SW 1271 (cell line): ENCODE data around the gene PCDH17.

ENCODE experiments used
- DNase-seq, 2 experiments: peaks; one replicate each; lab custom pipeline; 2025; lab: John Stamatoyannopoulos, UW

PCDH17 gene

GRCh38 chr13:57739089-57739488 lies 107.5 kb downstream of the PCDH17 start:
- DNase-seq: no peak

- no peak for DNase-seq
Measured at GRCh38 chr13:57739543-57740190, 108.1 kb downstream of the PCDH17 start.

- no peak for DNase-seq
Measured at GRCh38 chr13:57740719-57741118, 109.2 kb downstream of the PCDH17 start.

- DNase-seq: no peak
Measured at GRCh38 chr13:57748096-57748495, 116.6 kb downstream of the PCDH17 start.

- DNase-seq: no peak
Measured at GRCh38 chr13:57760951-57761350, 129.4 kb downstream of the PCDH17 start.

GRCh38 chr13:57763689-57764088 lies 132.1 kb downstream of the PCDH17 start:
- no peak for DNase-seq
